GM18909 (cell line): ENCODE measurements around the gene TUG1.
A peak's percentile ranks its signal among the peaks of the same experiment; 100 is the strongest.

Experiments used
- ATAC-seq: cut with Tn5 transposase; IDR thresholded peaks from one replicate; pipeline ENCODE4 v1.9.1; 2021; ENCODE audit warnings: mild to moderate bottlenecking; ENCODE audit not compliant: unreplicated experiment, poor library complexity

The TUG1 gene

DNA sequence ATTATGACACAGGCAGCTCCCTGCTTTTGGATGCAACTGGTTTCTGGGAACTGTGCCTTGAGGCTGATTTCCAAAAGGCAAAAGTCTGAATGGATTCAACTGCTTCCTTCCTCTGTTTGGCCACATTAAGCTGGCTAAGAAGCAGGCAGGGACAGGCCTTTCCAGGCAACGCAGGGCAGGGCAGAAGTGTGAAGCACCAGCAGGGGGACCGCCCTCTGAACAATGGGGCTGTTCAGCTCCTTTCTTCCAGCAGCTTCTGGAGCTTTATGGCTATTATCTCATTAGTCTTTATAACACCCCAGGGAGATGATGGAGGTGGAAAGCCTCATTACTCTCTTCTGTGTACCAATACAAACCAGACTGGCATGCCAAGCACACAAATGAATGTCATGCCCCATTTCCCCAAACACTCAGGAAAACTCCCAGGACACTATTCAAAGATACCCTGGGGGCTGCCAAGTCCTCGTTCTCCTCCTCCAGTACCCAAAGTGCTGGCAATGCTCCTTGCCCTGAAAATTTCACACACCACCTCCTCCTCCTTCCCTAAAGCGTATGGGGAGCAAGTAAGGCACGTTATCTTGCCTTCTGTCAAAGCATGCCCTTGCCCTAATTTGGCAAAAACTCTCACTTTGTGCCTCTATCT lies 21.8 kb upstream of the TUG1 start:
- ATAC-seq: no peak

DNA sequence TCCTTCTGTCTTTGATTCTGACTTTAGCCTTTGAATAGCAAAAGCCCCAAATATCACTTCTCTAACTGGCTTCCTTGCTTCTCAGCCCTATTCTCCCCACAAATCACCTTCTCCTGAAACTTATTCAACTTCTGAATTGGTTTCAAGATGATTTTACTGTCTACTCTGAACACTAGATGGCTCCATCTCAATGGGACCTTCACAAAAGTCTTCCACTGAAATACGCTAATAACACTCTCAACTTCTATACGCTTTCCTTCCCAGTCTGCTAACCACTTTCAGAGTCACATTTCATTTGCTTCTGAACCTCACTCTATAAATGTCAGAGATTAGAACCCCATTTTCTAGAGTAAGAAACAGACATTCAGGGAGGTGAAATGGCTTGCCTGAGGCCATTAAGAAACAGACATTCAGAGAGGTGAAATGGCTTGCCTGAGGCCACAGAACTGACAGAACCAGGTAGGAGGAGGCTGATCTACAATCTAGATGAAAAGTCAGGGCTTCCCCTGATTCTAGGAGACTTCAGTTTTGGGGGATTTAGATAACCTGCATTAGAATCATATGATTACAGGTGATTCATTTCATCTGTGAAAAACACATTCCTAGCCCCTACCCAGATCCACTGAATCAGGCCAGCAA lies 21.1 kb upstream of the TUG1 start:
- ATAC-seq: no peak

DNA sequence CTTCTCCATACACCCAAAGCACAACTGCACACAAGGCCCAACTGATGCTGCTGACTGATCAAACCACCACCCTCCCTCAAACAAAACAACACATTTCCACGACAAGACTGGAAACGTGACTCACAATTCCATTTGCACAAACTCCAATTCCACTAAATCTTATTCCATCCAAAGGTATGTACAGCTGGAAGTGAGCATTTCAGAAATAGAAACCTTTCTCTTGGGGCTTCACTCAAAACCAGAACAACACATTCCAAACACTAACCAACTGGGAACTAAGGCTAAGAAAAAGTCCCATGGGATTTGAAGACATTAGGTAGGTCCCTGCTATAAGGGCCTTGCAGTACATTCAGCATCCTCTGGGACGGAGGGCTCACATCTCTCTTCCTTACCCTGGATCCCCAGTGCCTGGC lies 20.1 kb upstream of the TUG1 start:
- no peak for ATAC-seq

DNA sequence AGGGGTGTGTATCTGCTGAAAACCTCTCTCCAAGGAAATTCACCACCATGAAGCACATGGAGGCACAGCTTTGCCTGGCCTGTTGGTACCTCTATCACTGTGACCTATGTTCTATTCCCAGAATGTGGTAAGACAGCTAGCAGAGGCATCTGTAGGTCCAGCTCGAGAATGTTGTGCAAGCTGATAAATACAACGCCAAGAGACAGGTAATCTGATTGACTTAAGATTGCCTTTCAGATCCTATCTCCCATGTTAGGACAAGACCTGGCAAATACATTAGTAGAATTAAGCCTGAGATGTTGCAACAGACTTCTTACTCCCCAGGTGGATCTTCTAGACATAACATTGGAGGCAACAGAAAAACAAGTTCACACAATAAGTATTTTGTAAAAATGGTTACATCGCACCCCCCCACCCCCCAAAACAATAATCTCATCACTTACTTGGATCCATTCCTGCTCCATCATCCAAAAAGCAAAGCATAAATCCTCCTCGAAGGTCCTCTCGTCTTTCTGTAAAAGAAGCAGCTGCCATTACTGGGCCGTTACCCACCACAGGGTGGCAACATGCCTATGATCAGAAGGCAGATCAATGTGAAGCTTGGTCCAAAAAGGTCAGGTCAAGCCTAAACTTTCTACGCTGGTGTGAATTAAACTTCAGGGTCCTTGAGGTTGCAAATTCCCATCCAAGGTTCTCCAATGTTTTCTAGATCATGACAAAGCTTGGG lies 19.0 kb upstream of the TUG1 start:
- ATAC-seq: no peak

DNA sequence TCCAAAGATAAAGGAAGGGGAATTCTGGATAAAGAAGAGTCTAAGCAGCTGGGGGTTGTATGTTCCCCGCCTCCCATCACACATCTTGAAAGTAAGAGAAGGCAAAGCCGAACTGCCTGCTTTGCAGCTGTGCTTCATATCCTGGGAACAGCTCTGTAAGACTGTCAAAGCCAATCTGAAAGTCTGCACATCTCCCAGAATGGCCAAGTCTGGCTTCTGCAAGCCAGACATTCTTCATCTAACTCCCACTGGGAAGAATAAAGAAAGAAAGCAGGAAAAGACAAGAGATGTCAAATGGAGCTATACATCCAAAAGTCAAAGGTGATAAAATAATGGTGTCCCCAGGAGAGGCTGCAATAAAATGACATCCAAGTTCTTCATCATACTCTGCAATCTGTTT lies 15.9 kb upstream of the TUG1 start:
- no peak for ATAC-seq

DNA sequence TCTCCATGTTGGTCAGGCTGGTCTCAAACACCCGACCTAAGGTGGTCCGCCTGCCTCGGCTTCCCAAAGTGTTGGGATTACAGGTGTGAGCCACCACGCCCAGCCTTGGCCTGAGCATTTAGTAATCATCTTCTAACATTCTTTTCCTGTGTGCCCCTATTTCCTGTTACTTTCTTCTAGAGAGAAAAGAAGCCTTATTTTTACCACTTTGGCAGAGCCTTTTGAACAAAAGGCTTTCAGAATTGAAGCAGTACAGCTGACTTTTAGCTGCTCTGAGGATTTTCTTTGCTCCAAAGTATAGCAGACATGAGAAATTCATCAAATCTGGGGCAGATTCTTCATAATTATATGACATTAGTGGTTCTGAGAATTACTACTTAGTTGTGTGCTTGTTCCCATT lies 13.9 kb upstream of the TUG1 start:
- no peak for ATAC-seq

DNA sequence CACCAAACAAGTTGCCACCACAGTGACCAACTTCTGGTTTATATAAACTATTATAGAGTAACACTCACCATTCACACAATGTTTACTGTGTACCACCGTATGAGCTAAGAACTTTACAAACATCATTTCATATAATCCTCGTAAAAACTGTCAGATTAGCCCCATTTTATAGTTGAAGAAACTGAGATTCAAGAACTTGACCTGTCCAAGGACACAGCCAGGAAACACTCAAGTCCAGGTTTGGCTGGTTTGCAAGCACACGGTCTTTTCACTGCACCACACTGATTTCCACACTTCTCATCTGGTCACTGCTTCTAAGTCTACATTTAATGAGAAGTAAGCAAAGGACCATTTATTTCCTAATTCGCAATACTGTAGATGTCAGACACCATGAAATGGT lies 4.2 kb upstream of the TUG1 start:
- ATAC-seq: no peak

DNA sequence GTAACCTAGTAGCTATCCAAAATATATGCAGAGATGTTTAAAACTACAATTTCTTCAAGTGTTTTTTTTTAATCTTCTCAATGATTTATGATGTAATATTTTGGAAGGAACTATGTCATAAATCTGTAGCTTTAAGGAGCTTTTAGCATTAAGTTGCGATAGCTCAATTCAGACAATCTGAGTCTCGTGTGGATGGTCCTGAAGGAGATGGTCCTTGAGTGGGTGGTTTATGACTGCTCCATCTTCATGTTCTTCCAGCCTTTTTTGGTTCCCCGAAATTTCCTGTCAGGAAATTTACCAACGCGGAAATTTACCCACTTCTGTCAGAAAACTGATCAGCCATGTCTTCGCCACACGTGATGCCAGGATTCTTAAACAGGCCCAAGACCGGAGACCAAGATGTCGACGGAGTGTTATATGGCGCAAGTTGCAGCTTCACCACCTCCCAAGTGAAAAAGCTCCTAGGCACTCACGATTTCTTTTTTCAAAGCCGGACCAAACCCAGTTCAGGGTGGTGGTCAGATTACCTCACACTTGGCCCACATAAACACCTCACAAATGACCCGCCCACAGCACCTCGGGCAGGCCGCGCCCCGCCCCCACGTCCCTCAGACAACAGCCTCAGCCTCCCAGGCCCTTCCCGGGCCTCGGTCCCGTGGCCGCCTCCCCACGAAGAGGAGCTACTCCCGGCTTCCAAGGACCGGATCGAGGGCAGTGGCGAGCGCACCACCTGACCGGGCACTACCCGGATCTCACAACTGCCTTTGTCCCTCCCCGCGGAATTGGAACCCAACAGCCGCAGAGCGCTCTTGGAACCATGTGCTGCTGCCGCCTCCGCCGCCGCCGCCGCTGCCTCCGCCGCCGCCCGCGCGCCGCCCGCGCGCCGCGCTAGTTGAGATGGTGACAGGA lies 796 bp upstream of the TUG1 start, which contains the start of gene MORC2:
Gene MORC2 (minus strand): TSS at position 760 of the 909 bp plus-strand sequence. CDS start 885 bp downstream, outside the sequence.
- peak; percentile 18 for ATAC-seq

DNA sequence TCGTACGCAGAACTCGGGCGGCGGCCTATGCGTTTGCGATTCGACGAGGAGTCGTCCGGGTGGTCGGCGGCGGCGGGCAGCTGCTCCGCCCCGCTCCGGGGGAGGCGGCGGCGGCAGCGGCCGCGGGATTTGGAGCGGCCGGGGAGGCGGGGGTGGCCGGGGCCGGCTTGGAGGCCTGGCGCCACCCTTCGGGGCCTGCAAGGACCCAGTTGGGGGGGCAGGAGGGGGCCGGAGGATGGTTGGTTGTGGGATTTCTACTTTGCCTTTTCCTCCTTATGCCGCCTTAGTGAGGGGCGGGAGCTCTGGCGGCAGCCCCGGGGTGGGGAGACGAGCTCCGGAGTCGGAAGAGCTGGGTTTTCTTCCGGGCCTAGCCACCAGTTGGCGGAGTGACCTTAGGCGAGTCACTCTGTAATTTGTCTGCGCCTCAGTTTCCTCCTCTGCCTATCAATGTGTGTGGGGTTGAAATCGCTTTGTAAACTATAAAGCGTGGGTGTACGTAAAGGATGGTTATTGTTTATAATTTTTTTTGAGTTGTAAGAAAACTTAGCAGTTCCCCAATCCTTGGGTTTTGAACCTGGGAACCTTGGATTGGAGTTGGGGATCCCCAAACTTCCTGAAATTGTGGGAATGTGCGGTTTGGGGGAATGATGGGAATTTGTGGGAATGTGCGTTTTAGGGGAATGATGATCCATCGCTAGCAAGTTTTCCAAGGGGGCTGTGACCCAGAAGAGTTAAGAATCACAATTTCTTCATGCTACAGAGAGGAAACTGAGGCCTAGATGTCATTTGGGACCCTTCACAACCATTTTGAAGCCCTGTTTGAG lies 679 bp downstream of the TUG1 start:
- ATAC-seq: peak; percentile 37

DNA sequence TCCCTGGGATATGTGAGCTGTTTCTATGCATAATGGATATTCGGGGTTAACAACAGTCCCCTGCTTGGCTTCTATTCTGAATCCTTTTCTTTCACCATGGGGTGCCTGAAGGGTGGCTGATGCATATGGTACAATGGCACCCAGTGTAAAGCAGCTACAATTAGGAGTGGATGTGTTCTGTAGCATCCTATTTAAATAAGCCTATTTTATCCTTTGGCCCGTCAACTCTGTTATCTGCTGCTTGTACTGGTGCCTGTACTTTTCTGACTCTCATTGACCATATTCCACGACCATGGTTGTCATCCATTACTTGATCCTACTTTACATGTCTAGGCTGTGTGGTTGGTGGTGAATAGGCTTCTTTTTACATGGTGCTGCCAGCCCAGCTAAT lies 1.3 kb downstream of the TUG1 start:
- no peak for ATAC-seq

DNA sequence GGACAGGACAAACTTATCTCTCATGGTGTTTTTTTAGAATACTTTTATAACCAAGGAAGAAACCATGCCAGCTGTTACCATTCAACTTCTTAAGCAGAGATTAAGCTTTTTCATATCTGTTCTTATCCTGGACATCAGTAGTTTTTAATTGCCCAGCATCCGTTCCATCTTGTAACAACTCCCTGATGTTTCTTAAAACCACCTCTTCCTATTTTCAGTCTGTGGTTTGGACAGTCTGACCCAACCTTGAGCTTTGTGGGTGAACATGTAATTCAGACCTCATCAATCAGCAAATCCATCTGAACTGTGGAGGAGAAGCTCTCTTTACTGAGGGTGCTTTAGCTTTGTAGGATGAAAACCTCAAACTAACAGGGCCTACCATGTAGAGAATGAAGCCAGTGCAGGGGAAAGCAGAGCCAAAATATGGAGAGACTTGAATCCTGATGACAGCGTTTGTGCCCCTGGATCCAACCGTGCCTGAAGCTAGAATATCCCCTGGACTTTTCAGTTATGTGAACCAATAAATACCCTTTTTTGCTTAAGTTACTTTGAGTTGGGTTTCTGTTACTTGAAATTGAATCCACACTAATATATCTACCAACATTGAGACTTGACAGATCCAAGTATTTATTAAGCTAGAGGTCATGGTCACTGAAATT lies 9.4 kb downstream of the TUG1 start:
- no peak for ATAC-seq

DNA sequence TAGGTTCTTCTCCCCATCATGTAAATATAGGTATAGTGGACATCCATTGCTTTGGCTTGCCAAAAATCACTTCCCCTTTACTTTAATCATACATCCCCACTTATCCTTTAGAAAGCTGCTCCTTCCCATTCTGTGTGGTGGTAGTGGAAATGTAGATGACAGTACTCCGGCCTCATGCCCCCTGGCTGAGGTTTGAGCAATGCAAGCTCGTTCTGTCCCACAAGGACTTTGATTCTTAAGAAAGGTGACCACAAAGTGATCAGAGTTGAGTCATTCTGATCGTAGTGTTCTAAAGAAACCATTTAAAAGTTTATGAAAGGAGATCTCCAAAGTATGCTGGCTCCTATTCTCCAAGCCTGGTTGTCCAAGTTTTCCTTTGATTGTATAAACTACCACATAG lies 10.9 kb downstream of the TUG1 start:
- ATAC-seq: no peak

DNA sequence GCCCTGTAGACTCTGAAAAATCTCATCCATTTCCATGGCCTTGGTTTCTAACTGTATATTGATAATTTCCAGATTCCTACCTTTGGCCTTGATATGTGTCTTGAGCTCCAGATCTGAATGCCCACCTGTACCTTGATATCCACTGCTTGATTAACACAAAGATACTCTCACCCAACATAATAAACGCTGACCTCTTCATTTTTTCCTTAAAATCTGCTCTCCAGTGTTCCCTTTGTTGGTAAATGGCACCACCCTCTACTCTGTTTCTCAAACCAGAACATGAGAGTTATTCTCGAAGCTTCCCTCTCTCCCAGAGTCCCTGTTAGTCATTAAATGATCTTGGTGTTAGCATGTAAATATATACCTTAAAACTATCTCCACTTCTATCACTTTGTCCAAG lies 13.4 kb downstream of the TUG1 start:
- no peak for ATAC-seq

DNA sequence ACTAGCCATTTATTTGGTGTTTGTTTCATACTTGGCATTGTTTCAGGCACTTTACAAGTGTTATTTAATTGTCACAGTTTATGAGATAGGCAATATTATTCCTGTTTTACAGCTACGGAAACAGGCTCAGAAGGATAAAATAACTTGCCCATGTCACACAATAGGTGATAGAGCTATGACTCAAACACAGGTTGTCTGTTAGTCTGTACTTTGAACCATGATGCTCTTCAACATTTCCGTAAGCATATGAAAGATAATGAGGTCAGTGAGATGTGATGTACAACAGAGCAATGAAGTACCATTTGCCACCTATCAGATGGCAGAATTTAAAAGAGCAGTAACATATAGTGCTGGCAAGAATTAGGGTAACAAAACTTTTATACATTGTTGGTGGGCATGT lies 15.3 kb downstream of the TUG1 start:
- ATAC-seq: no peak

DNA sequence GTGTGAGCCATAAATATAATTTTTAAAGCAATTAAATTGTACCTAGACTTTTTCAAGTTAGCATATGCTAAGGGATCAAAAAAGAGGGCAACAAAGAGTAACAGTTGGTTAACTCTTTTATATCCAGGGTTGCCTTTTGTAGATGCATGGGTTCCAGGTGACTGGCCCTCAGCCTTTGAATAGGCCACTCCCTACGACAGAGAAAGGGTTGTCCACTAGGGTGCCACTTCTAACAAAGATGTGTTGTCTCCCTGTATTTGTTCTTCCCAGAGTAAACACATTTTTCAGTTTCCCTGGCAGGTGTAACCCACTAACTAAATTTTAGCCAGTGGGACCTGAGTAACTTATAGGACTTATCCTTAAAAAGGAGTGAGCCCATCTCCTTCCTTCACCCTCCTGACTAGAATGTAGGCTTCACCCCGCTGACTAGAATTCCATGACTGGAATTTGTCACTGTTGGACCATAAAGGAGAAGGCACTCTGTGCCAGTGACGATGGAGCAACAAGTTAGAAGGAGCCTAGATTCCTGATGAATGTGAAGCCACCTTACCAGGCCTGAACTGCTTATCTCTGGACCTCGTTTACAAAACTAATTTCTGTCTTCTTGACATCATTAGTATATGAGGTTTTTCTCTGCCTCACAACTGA lies 16.6 kb downstream of the TUG1 start:
- no peak for ATAC-seq

DNA sequence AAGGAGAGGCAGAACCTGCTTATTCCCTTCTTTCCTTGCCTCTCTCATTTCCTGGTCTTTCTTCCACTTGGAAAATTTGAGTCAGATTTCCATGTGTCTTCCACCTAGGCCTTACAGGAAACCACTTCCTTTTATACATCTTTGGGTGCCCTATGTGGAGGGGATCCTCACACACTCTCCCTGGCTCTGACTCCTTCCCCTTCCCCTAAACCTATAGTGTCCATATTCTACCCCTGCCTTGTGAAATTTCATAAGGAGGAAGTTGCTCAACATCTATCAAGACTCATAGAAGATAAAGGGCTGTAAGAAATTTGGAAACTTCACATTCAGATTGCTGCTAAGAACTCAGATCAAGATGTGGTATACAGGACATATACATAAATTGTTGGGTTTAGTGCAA lies 20.4 kb downstream of the TUG1 start:
- ATAC-seq: no peak

DNA sequence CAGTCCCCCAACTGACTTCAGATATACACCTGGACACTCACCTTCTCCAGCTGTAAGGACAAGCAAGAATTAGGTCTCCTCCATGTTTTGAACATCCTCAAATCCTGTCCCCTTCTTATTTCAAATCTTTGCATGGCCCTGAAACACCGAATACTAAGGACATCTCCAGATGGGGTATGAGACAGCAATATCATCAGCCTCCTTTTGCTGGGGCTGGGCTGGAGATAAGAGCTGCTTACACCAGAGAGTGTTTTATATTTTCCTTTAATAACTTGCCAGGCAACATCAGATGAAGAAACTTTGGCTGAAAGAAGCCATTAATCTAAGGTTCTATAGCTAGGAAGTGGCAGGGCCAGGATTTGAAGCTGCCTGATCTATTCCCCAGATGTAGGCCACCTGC lies 21.6 kb downstream of the TUG1 start:
- no peak for ATAC-seq

DNA sequence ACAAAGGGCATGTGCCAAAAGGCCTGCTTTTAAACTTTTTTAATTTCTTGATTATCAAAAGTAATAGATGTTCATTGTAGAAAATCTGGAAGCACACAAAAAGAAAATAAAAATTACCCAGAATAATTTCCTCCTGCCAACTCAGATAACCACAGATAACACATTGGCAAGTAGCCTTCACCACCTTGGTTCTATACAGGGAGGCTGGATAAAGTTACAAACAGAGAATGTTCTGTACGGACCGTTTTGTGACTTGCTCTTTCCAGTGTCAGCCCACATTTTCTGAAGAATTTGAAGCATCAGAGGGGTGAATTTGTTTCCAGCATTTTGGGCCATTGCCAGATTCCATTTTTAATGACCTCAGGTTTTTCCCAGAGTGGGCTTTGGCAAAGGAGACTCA lies 23.5 kb downstream of the TUG1 start:
- no peak for ATAC-seq

DNA sequence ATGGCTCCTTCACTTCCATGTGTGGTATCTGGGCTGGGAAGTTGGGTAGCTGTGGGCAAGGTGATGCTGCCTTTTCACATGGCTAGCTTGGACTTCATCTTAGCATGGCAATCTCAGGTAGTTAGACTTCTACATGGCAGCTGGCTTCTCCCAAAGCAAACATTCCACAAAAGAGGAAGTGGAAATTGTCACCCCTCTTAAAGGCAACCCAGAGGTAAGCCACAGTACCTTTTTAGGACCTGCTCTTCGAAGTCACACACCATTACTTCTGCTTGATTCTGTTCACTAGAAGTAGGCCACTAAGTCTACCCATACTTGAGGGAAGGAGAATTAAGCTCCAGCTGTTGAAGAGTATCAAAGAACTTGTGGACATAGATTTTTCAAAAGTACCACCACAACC lies 25.9 kb downstream of the TUG1 start:
- ATAC-seq: no peak
